Breast epithelium (tissue), 3 donors: Measurements from ENCODE around the gene WSB1.

ENCODE experiments used
- POLR2A ChIP-seq: fragments of 450-650 bp; IDR thresholded peaks from one replicate; pipeline ENCODE4 v1.6.1; 2016; ENCODE audit warnings: antibody characterized with exemption, mild to moderate bottlenecking, moderate library complexity
- POLR2AphosphoS5 ChIP-seq, 3 donors: sonication (generic); formaldehyde crosslinking; IDR thresholded peaks; one replicate each; pipeline ENCODE4 v1.6.1; 2017; ENCODE audit warnings: antibody characterized with exemption in 3 of 3
- TF ChIP-seq, protein P1 (sequence below), 3 donors: fragments of 450-650 bp; IDR thresholded peaks; one replicate each; pipeline ENCODE4 v1.5.1; 2016 to 2017; ENCODE audit warnings: antibody characterized with exemption in 3 of 3, mild to moderate bottlenecking in 3 of 3, moderate library complexity in 3 of 3

- TF ChIP-seq, protein P1, sequence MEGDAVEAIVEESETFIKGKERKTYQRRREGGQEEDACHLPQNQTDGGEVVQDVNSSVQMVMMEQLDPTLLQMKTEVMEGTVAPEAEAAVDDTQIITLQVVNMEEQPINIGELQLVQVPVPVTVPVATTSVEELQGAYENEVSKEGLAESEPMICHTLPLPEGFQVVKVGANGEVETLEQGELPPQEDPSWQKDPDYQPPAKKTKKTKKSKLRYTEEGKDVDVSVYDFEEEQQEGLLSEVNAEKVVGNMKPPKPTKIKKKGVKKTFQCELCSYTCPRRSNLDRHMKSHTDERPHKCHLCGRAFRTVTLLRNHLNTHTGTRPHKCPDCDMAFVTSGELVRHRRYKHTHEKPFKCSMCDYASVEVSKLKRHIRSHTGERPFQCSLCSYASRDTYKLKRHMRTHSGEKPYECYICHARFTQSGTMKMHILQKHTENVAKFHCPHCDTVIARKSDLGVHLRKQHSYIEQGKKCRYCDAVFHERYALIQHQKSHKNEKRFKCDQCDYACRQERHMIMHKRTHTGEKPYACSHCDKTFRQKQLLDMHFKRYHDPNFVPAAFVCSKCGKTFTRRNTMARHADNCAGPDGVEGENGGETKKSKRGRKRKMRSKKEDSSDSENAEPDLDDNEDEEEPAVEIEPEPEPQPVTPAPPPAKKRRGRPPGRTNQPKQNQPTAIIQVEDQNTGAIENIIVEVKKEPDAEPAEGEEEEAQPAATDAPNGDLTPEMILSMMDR (IDR thresholded peaks at IDR 0.05) = no peak
- TF ChIP-seq POLR2A (no peak), POLR2AphosphoS5 (IDR thresholded peaks at IDR 0.05) (no peak)
Observed at GRCh38 chr17:27247958-27248342, 46.0 kb upstream of the WSB1 start.
